Coronary artery (tissue), 2 donors: ENCODE data around the gene INTS14.
"Not testable (repeated sequence)": the region's sequence is repeated elsewhere in the genome, so short reads cannot be mapped to it uniquely, and the experiment has no call there.

Experiments used
- DNase-seq: peaks from one replicate; pipeline ENCODE4 v3.0.0-alpha.2; 2017; ENCODE audit warnings: low spot score
- H3K27ac ChIP-seq, 2 donors: fragments of 200-600 bp; sonication (generic); one replicate each; pipeline ENCODE4 v1.5.1; 2016 to 2019
- H3K4me3 ChIP-seq: fragments of 200-600 bp; sonication (generic); 2 replicates; pipeline ENCODE4 v1.5.1; 2016; ENCODE audit warnings: mild to moderate bottlenecking, moderate library complexity
- TF ChIP-seq, protein P1 (sequence below): fragments of 200-600 bp; sonication (generic); IDR thresholded peaks from one replicate; pipeline ENCODE4 v1.5.1; 2019; ENCODE audit warnings: antibody characterized with exemption

The INTS14 gene

DNA sequence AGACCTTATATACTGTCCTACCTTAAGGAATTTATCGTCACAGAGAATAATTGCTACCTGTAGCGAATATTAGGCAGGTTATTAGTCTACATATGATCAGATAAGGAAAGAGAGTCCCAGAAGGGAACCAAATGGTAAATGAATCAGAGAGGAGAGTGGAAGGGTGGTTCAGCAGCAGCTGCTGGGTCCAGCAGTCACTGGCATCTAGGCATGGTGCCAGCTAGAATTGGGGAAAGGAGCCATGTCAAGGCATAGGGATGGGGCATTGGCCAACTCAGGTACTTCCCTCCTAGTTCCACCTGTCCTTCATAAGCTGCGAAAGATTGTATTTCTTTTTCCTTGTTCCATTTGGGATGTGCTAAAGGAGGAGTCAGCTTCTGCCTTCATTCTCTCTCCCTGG, 57.2 kb downstream of the INTS14 start:
- TF ChIP-seq, protein P1, sequence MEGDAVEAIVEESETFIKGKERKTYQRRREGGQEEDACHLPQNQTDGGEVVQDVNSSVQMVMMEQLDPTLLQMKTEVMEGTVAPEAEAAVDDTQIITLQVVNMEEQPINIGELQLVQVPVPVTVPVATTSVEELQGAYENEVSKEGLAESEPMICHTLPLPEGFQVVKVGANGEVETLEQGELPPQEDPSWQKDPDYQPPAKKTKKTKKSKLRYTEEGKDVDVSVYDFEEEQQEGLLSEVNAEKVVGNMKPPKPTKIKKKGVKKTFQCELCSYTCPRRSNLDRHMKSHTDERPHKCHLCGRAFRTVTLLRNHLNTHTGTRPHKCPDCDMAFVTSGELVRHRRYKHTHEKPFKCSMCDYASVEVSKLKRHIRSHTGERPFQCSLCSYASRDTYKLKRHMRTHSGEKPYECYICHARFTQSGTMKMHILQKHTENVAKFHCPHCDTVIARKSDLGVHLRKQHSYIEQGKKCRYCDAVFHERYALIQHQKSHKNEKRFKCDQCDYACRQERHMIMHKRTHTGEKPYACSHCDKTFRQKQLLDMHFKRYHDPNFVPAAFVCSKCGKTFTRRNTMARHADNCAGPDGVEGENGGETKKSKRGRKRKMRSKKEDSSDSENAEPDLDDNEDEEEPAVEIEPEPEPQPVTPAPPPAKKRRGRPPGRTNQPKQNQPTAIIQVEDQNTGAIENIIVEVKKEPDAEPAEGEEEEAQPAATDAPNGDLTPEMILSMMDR, result no peak
- Histone ChIP-seq H3K27ac (no peak overlapping the region), H3K4me3 (no peak overlapping the region)
- no peak for DNase-seq

DNA sequence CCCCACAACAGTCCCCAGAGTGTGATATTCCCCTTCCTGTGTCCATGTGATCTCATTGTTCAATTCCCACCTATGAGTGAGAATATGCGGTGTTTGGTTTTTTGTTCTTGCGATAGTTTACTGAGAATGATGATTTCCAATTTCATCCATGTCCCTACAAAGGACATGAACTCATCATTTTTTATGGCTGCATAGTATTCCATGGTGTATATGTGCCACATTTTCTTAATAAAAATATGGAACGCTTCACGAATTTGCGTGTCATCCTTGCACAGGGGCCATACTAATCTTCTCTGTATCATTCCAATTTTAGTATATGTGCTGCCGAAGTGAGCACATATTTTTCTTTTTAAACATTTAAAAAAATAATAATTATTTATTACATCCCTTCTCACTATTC, 58.1 kb downstream of the INTS14 start:
- H3K27ac ChIP-seq, DNase-seq: not testable (repeated sequence)

DNA sequence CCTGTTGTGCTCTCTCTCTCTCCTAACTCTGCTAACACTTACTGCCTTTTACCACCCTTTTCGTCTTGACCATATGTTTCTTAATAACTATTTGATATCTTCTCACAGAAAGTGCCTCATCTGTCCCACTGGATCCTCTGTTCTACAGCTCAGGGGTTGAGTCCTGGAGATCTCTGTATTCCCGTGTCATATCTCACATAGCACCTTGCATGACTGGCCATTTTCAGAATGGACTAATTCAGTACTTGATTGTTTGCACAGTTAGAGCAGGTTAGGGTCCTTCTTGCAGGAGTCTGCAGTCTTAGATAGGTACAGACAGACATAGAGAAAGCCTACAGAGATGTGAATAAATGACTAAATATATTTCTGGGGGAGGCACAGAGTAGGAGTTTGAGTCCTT, 59.7 kb downstream of the INTS14 start:
- Histone ChIP-seq H3K4me3 (no peak overlapping the region), H3K27ac (no peak overlapping the region)
- TF ChIP-seq, protein P1, result no peak
- no peak for DNase-seq

More for the DNA sequence above, 58.1 kb downstream of the INTS14 start:
- not testable (repeated sequence) for H3K4me3 ChIP-seq

DNA sequence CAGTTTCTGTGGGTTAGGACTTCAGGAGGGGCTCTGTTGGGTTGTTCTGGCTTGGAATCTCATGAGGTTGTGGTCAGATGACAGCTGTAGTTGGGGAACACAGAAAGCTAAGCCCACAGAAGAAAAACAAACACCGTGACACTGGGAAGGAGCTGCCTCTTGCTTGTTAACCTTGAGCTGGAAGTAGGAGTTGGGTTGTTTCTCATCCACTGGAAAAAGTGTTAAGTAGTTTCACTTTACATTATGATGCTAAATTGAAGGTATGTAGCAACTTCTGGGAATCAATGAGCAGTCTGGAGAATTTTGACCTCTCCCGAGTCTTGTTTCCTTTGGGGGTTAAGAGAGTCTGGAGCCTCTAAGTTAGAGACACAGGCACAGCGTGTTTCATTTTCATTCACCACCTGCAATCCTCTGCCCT, 60.2 kb downstream of the INTS14 start:
- Histone ChIP-seq H3K4me3 (no peak overlapping the region), H3K27ac (no peak overlapping the region)
- DNase-seq, result no peak
- TF ChIP-seq, protein P1, result no peak

DNA sequence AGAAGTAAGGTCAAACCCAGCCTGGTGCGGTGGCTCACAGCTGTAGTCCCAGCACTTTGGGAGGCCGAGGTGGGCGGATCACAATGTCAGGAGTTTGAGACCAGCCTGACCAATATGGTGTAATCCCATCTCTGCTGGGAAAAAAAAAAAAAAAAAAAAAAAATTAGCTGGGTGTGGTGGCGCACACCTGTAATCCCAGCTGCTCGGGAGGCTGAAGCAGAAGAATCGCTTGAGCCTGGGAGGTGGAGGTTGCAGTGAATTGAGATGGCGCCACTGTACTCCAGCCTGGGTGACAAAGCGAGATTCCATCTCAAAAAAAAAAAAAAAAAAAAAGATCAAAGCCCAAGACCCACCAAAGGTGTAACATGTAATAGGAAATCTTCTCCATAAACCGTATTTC, 61.6 kb downstream of the INTS14 start:
- not testable (repeated sequence) for H3K4me3 ChIP-seq, H3K27ac ChIP-seq, DNase-seq

DNA sequence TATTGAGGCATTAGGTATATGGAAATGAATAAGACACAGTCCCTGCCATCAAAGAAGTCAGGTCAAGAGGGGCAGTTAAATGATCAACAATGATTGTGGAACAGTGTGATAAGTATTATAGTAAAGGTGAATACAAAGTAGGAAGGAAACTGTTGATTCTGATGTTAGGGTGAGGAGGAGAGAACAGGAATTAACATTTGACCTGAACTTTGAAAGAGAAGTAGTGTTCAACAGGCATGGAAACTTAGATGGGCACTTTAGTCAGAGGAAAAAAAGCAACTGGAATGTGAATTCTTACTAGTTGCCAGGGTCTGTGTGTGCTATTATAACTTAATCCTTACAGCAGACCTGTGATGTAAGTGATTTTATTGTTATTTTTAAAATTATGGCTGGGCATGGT, 63.1 kb downstream of the INTS14 start:
- H3K27ac ChIP-seq, result no peak overlapping the region
- no peak for DNase-seq
- TF ChIP-seq, protein P1, result no peak
- H3K4me3 ChIP-seq, result no peak overlapping the region

DNA sequence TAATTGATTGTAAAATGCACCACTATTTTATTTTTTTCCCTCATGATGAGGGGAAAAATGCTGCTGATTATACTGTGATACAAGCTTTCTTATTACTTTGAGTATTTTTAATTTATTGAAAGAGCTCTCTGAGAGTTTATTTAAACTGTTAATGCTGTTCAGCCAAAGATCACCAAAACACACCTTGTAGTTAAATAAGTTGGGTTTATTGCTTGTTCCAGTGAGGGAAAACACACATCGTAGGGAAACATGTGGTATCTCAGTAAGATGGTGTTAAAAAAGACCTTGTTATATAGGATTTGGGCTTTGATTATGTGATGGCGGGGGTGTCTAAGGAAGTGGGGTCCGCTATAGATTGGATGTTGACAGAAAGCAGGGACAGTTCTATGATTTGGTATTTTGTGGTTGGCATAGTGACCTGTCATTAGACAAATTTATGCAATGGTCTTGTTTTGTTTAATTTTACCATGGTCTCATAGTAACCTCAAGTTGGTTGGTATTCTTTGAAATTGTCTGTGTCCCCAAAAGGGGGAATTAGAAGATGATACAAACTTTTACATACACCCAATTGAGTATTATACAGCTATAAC, 69.6 kb downstream of the INTS14 start:
- no peak for DNase-seq
- TF ChIP-seq, protein P1, result no peak
- Histone ChIP-seq H3K27ac (no peak overlapping the region), H3K4me3 (no peak overlapping the region)

DNA sequence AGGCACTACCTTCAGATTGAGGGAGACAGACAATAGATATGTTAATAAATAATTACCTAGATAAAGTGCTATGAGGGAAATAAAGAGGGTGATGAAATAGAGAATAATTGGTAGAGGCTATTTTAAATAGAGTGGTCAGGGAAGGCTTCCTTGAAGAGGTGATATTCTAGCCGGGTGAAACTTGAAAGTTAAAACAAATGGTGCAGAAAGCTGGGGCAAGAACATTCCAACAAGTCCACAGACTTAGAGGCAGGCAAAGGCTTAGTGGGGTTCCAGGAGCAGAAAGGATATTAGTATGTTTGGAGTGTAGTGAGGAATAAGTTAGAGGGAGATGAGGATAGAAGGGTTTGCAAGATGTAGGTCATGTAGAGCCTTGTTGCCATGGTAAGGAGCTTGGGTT, 70.6 kb downstream of the INTS14 start:
- TF ChIP-seq, protein P1, result no peak
- Histone ChIP-seq H3K27ac (no peak overlapping the region), H3K4me3 (no peak overlapping the region)
- DNase-seq, result no peak
